Stimulated activated CD4-positive, alpha-beta T cell treated with anti-CD3 and anti-CD28 coated beads, Interleukin-4, amount 100 ng/mL, for 24 hours (primary cell): ENCODE measurements around the gene FNDC3B.
"Not testable (repeated sequence)": the region's sequence is repeated elsewhere in the genome, so short reads cannot be mapped to it uniquely, and the experiment has no call there.

ENCODE experiments used
- DNase-seq: peaks from one replicate; pipeline ENCODE4 v3.0.0-alpha.2; 2020

Gene FNDC3B

GRCh38 chr3:172224560-172225214 lies 185.3 kb downstream of the FNDC3B start:
- DNase-seq: no peak

- no peak for DNase-seq
Observed at GRCh38 chr3:172225215-172225707, 185.9 kb downstream of the FNDC3B start.

DNA sequence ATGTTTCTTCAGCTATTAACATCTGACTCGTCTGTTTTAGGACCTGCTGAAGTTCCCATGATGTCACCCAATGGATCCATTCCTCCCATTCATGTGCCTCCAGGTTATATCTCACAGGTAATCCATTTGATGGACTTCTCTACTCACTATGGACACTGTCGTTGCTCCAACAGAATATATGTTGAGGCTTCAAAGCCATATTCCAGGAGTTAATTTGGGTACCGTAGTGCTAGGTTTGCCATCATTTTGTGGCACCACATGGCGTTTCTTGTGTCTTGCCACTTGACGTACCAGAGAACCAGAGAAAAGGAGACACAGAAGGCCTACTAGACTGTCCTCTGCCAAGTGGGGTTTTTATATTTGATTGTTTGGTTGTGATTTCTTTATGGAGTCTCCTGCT lies 187.5 kb downstream of the FNDC3B start:
- DNase-seq: no peak

- no peak for DNase-seq
Observed at GRCh38 chr3:172227340-172228035, 188.1 kb downstream of the FNDC3B start.

- no peak for DNase-seq
Observed at GRCh38 chr3:172228036-172228415, 188.6 kb downstream of the FNDC3B start.

DNA sequence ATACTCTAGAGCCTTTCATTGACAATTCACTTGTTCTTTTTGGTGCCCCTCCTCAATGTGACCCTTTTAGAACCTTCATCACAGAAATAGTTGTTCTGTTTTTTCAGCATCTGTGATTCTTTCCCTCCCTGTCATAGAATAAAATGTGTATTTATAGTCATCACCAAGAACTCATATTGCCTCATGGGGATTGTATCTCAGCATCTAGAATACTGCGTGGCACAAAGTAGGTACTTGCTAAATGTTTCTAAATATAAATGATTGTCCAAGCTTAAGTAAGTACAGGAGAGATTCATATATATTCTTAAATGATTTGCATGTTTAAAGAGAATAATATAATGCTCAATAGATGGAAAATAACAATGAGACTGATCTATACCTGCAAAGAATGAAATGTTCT lies 190.1 kb downstream of the FNDC3B start:
- no peak for DNase-seq

DNA sequence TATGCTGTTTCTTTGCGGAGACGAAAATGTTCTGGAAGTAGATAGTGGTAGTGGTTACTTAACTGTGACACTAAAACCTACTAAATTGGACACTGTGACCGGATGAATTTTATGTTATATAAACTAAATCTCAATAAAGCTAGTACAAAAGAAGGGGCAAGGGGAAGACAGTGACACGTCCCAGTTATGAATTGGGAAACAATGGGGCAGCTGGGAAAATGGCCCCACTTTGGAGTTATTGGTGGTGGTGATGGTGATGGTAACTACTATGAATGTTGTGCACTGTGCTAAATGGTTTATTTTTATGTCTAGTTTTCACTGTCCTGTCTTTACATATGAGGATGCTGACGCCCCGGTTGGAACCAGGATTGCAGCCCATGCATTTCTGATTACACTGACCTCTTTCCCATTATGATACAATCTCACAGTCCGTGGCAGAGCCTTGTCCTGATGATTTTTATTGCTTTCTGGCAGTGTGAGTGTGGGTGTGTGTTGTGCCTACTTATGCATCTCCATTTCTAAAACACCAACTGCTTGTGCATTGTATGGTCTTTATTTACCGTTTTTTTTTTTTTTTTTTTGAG lies 192.0 kb downstream of the FNDC3B start:
- DNase-seq: no peak

DNA sequence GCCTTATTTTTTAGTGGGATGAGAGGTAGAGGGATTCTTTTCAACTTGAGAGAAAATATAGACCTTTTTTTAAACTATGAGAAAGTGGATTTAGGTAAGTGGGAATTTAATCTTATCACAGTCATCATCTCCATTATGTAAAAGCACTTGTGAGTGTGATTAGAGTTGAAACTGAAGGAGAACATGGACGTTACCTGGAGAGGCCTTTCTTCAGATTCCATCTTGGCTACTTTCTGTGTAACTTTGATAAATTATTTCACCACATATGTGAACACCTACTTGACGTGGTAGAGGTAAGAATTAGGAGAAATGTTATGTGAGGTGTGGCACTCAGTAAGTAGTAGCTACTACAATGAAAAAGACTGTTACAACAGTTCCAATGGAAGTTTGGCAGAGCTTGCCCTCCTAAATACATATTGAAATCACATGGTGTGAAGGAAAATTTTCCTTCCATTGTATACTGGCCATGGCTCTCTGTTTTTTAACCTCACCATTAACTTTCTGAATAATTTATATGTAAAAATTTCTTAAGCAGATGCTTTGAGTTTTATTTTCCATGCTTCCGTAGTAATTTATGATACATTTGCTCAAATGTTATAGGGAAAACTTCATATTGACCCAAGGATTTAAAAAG lies 193.3 kb downstream of the FNDC3B start:
- DNase-seq: no peak

- no peak for DNase-seq
Observed at GRCh38 chr3:172233474-172234277, 194.3 kb downstream of the FNDC3B start.

GRCh38 chr3:172235698-172236097 lies 196.3 kb downstream of the FNDC3B start:
- DNase-seq: no peak

- DNase-seq: no peak
Observed at GRCh38 chr3:172236771-172237742, 197.7 kb downstream of the FNDC3B start.

- no peak for DNase-seq
Observed at GRCh38 chr3:172238188-172238587, 198.8 kb downstream of the FNDC3B start.

DNA sequence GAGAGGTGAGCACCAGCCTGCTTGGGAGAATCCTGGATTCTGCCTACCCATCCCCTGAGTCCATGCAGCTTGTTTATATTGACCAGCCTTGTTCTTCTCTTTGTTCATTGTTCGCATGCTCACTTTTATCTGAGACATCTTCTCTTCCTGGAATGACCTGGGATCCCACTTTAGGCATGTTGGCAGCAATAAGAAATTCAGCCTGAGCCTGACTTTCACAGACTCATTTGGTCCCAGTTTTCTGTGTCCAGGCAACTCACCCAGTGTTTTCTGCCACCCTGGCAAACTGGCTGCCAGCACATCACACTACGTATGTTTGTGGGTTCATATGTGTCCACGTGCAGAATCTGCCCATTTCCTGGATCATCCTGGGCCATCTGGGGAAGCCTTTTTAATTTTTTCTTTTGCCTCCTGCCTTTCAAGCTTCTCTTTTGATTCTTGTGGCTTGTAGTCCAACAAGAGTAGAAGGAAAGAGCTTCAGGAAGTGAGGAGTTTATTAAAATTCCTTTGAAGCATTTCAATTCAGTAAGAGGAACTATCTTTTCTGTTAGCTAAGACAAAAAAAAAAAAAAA lies 199.9 kb downstream of the FNDC3B start:
- DNase-seq: no peak

GRCh38 chr3:172241405-172241804 lies 202.0 kb downstream of the FNDC3B start:
- DNase-seq: no peak

- not testable (repeated sequence) for DNase-seq
Observed at GRCh38 chr3:172242471-172242870, 203.1 kb downstream of the FNDC3B start.

DNA sequence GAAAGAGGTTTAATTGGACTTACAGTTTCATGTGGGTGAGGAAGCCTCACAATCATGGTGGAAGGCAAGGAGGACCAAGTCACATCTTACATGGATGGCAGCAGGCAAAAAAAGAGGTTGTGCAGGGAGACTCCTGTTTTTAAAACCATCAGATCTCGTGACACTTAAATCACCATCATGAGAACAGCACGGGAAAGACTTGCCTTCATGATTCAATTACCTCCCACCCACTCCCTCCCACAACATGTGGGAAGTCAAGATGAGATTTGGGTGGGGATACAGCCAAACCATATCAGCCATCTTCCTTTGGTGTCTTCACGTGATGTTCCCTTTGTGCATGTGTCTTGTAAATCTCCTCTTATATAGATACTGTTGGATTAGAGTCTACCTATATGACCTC lies 204.0 kb downstream of the FNDC3B start:
- DNase-seq: not testable (repeated sequence)

GRCh38 chr3:172244011-172244410 lies 204.6 kb downstream of the FNDC3B start:
- DNase-seq: no peak

DNA sequence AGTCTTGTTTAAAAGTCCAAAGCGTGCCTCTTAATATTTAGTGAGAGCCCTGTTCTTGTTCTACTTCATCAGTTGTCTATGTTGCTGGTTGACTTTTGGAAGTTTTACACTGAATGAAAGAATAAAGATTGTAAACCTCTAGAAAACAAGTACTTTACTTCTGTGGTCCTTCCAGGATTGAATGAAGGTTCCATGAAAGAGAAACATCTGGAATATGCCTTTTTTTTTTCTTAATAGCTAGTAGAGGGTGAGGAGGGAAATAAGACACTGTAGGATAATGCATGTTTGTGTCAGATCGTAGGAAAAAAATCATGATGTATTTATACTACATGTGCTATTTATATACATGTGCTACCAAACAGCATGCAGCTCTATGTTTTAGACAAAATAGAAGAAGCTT lies 205.9 kb downstream of the FNDC3B start:
- DNase-seq: no peak

- no peak for DNase-seq
Observed at GRCh38 chr3:172246107-172246844, 206.9 kb downstream of the FNDC3B start.

DNA sequence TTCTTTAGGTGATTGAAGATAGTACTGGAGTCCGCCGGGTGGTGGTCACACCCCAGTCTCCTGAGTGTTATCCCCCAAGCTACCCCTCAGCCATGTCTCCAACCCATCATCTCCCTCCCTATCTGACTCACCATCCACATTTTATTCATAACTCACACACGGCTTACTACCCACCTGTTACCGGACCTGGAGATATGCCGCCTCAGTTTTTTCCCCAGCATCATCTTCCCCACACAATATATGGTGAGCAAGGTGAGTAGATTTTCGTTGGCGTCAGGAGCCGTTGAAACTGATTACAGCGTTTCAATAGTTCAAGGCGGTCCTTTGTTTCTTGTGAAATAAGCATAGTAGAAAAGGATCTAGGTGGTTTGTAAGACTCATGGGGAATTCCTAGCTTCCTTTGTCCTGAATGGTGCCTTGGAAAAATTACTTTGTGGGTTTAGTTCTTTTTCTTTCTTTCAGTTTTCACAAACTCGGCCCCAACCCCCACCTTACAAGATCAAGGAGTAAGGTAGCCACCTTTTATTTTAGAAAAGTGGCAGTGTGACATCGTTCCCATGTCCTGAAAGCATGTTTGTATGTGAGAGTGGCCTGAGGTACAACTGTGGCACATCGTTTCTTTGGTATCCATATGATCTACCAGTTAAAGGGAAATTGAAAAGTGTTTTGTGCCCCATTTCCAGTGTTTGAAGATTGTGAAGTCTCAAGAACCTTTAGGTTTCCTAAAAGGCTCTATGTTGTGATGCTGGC lies 208.3 kb downstream of the FNDC3B start:
- no peak for DNase-seq
